Mesenchymal stem cell (in vitro differentiated cells and primary cell): ENCODE data around the gene YJU2.
"Not testable (repeated sequence)": the region's sequence is repeated elsewhere in the genome, so short reads cannot be mapped to it uniquely, and the experiment has no call there.

Experiments used
- DNase-seq: peaks from one replicate; pipeline ENCODE4 v3.0.0-alpha.2; 2013
- H2AFZ ChIP-seq: one replicate; pipeline ENCODE4 v1.6.1; 2013; ENCODE audit warnings: low read depth, mild to moderate bottlenecking, control low read depth, inconsistent platforms, low read length, moderate library complexity
- H2AK5ac ChIP-seq: 2 replicates; pipeline ENCODE4 v1.6.1; 2013; ENCODE audit warnings: low read length, moderate library complexity, mild to moderate bottlenecking, inconsistent platforms; ENCODE audit not compliant: severe bottlenecking
- H2BK120ac ChIP-seq: one replicate; pipeline ENCODE4 v1.6.1; 2013; ENCODE audit warnings: low read depth, mild to moderate bottlenecking, inconsistent platforms, low read length, moderate library complexity
- H2BK12ac ChIP-seq, 2 experiments: one replicate each; pipeline ENCODE4 v1.6.1; 2013; ENCODE audit warnings: inconsistent platforms in 2 of 2, low read length in 2 of 2, mild to moderate bottlenecking in 2 of 2, moderate library complexity in 2 of 2, control low read depth in 1 of 2
- H2BK15ac ChIP-seq: one replicate; pipeline ENCODE4 v1.6.1; 2013; ENCODE audit warnings: mild to moderate bottlenecking, low read depth, inconsistent platforms; ENCODE audit not compliant: poor library complexity, severe bottlenecking
- H2BK5ac ChIP-seq: 2 replicates; pipeline ENCODE4 v1.6.1; 2013; ENCODE audit warnings: low read depth, mild to moderate bottlenecking, low read length, control low read depth, inconsistent platforms; ENCODE audit not compliant: poor library complexity, severe bottlenecking
- H3K14ac ChIP-seq, 2 experiments: one replicate each; pipeline ENCODE4 v1.6.1; 2013; ENCODE audit warnings: inconsistent platforms in 2 of 2, low read length in 2 of 2, control low read depth in 1 of 2, mild to moderate bottlenecking in 1 of 2, moderate library complexity in 1 of 2
- H3K18ac ChIP-seq, 2 experiments: one replicate each; pipeline ENCODE4 v1.6.1; 2013; ENCODE audit warnings: inconsistent platforms in 2 of 2, low read length in 2 of 2, control low read depth in 1 of 2, low read depth in 1 of 2, mild to moderate bottlenecking in 1 of 2
- H3K23ac ChIP-seq, 2 experiments: one replicate each; pipeline ENCODE4 v1.6.1; 2013; ENCODE audit warnings: inconsistent platforms in 2 of 2, low read length in 2 of 2, mild to moderate bottlenecking in 2 of 2, moderate library complexity in 2 of 2, control low read depth in 1 of 2
- H3K27ac ChIP-seq: 2 replicates; pipeline ENCODE4 v1.5.1; 2013; ENCODE audit warnings: mild to moderate bottlenecking, moderate library complexity, low read length, control low read depth, inconsistent platforms; ENCODE audit not compliant: poor library complexity, severe bottlenecking
- H3K27me3 ChIP-seq, 2 experiments: 2 replicates each; pipeline versions ENCODE4 v1.6.1 to v1.7.0; 2013; ENCODE audit warnings: low read length in 2 of 2, mild to moderate bottlenecking in 2 of 2, moderate library complexity in 2 of 2, control low read depth in 1 of 2, inconsistent platforms in 1 of 2; ENCODE audit not compliant: control insufficient read depth in 1 of 2, insufficient read depth in 1 of 2
- H3K36me3 ChIP-seq, 2 experiments: 2 replicates each; pipeline versions ENCODE4 v1.6.1 to v1.7.0; 2013; ENCODE audit warnings: low read length in 2 of 2, control low read depth in 1 of 2, inconsistent platforms in 1 of 2, low read depth in 1 of 2, mild to moderate bottlenecking in 1 of 2; ENCODE audit not compliant: insufficient read depth in 2 of 2, control insufficient read depth in 1 of 2
- H3K4ac ChIP-seq, 2 experiments: one replicate each; pipeline ENCODE4 v1.6.1; 2013; ENCODE audit warnings: inconsistent platforms in 2 of 2, low read length in 2 of 2, mild to moderate bottlenecking in 2 of 2, moderate library complexity in 2 of 2, control low read depth in 1 of 2, low read depth in 1 of 2
- H3K4me1 ChIP-seq: 2 replicates; pipeline ENCODE4 v1.6.1; 2013; ENCODE audit warnings: low read depth, low read length, control low read depth; ENCODE audit not compliant: control insufficient read depth, insufficient read depth
- H3K4me2 ChIP-seq: 2 replicates; pipeline ENCODE4 v1.6.1; 2013; ENCODE audit warnings: low read length, mild to moderate bottlenecking, inconsistent platforms; ENCODE audit not compliant: poor library complexity, severe bottlenecking
- H3K4me3 ChIP-seq, 2 experiments: 2 replicates each; pipeline versions ENCODE4 v1.5.1 to v1.7.0; 2013; ENCODE audit warnings: low read length in 2 of 2, mild to moderate bottlenecking in 2 of 2, control low read depth in 1 of 2, low read depth in 1 of 2; ENCODE audit not compliant: insufficient read depth in 1 of 2
- H3K79me1 ChIP-seq: replicated peaks from 2 replicates; pipeline ENCODE4 v1.6.1; 2013; ENCODE audit warnings: mild to moderate bottlenecking, control low read depth, low read length, inconsistent platforms; ENCODE audit not compliant: poor library complexity, severe bottlenecking
- H3K9ac ChIP-seq: 2 replicates; pipeline ENCODE4 v1.7.0; 2013; ENCODE audit warnings: mild to moderate bottlenecking, low read length, moderate library complexity
- H3K9me3 ChIP-seq: 2 replicates; pipeline ENCODE4 v1.7.0; 2013; ENCODE audit warnings: mild to moderate bottlenecking, low read length; ENCODE audit not compliant: control insufficient read depth
- H4K8ac ChIP-seq: one replicate; pipeline ENCODE4 v1.6.1; 2013; ENCODE audit warnings: inconsistent platforms, mild to moderate bottlenecking, low read length, moderate library complexity
- H4K91ac ChIP-seq: one replicate; pipeline ENCODE4 v1.6.1; 2013; ENCODE audit warnings: mild to moderate bottlenecking, low read length, inconsistent platforms
- WGBS: methylation state at CpG from one replicate; pipeline ENCODE4 v1.1.7; 2013; ENCODE audit warnings: mixed read lengths; 5-methylcytosine and 5-hydroxymethylcytosine counted together

Gene YJU2

DNA sequence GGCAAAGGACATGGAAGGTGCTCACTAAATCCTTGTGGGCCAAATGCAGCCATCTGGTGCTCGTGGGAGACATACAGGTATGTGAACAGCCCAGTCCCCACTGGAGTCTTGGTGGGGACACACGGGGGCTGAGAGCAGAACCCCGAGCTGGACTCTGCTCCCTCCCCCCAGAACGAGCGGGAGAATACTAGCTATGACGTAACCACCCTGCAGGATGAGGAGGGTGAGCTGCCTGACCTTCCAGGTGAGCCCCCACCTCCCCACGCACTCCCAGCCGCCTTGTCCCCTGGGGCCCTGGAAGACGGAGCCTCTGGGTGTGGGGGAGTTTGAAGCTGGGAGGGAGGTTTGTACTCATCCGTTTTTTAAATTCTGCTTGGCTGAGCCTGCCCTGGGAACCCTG, 31.1 kb upstream of the YJU2 start:
- Histone ChIP-seq H3K4ac (no peak overlapping the region), H2BK5ac (no peak overlapping the region)
- WGBS = 80% methylated on average over 4 of the region's 10 CpGs

DNA sequence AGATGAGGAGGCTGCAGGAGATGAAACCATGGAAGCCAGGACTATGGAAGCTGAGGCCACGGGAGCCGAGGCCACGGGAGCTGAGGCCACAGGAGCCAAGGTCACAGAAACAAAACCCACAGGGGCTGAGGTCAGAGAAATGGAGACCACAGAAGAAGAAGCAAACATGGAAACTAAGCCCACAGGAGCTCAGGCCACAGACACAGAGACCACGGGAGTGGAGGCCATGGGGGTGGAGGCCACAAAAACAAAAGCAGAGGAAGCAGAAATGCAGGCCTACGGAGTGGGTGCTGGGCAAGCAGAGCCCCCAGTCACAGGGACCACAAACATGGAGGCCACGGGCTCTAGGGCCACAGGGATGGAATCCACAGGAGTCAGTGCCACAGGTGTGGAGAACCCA, 30.0 kb upstream of the YJU2 start:
- no peak overlapping the region for H3K27ac ChIP-seq
- H2AFZ ChIP-seq = no peak overlapping the region
- H3K4me3 ChIP-seq = no peak overlapping the region
- DNase-seq = no peak
- no peak overlapping the region for H3K4me2 ChIP-seq
- H3K18ac ChIP-seq = no peak overlapping the region
- peaks cover 0 to 26% of the 10 kb centered on the region in 2 experiments for H3K27me3 ChIP-seq
- 81% methylated on average over 6 of the region's 6 CpGs for WGBS
- H3K23ac ChIP-seq = no peak overlapping the region
- H3K14ac ChIP-seq = no peak overlapping the region
- no peak overlapping the region for H2BK120ac ChIP-seq
- H2AK5ac ChIP-seq = no peak overlapping the region
- H3K4me1 ChIP-seq = peaks cover 17% of the 10 kb centered on the region
- H3K79me1 ChIP-seq = no peaks in the 10 kb centered on the region
- no peak overlapping the region for H3K4ac ChIP-seq
- no peak overlapping the region for H4K91ac ChIP-seq
- H2BK15ac ChIP-seq = no peak overlapping the region
- H2BK5ac ChIP-seq = no peak overlapping the region
- no peaks in the 10 kb centered on the region for H3K9me3 ChIP-seq
- no peak overlapping the region for H2BK12ac ChIP-seq
- H4K8ac ChIP-seq = no peak overlapping the region
- no peak overlapping the region for H3K9ac ChIP-seq
- no peaks in the 10 kb centered on the region for H3K36me3 ChIP-seq

More for the DNA sequence above, 31.1 kb upstream of the YJU2 start:
- H4K8ac ChIP-seq = no peak overlapping the region
- H3K9me3 ChIP-seq = no peaks in the 10 kb centered on the region
- H2AK5ac ChIP-seq = no peak overlapping the region
- H3K14ac ChIP-seq = no peak overlapping the region
- no peak overlapping the region for H3K4me3 ChIP-seq
- no peaks in the 10 kb centered on the region for H3K36me3 ChIP-seq
- no peak overlapping the region for H2AFZ ChIP-seq
- H3K4me2 ChIP-seq = no peak overlapping the region
- no peak overlapping the region for H3K27ac ChIP-seq
- H3K9ac ChIP-seq = no peak overlapping the region
- H2BK12ac ChIP-seq = no peak overlapping the region
- H3K4me1 ChIP-seq = peaks cover 15% of the 10 kb centered on the region
- H4K91ac ChIP-seq = no peak overlapping the region
- DNase-seq = no peak
- no peak overlapping the region for H3K18ac ChIP-seq
- no peak overlapping the region for H3K23ac ChIP-seq
- H3K79me1 ChIP-seq = no peaks in the 10 kb centered on the region
- no peak overlapping the region for H2BK120ac ChIP-seq
- H3K27me3 ChIP-seq = peaks cover 0 to 21% of the 10 kb centered on the region in 2 experiments
- no peak overlapping the region for H2BK15ac ChIP-seq

DNA sequence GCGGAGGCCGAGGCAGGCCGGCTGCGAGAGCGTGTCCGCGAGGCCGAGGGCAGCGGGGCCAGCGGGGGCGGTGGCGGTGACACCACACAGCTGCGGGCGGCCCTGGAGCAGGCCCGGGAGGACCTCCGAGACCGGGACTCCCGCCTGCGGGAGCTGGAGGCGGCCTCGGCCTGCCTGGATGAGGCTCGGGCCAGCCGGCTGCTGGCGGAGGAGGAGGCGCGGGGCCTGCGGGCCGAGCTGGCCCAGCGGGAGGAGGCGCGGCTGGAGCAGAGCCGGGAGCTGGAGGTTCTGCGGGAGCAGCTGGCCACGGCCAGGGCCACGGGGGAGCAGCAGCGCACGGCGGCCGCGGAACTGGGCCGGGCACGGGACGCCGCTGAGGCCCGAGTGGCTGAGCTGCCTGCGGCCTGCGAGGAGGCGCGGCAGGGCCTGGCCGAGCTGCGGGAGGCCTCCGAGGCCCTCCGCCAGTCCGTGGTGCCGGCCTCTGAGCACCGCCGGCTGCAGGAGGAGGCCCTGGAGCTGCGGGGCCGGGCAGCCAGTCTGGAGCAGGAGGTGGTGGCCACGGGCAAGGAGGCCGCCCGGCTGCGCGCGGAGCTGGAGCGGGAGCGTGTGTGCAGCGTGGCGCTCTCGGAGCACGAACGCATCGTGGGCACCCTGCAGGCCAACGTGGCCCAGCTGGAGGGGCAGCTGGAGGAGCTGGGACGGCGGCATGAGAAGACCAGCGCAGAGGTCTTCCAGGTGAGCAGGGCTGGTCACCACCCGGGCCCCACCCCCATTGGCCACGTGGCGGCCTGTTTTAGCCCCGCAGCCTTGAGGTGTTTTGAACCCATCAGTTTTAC, 29.2 kb upstream of the YJU2 start:
- H2BK15ac ChIP-seq = no peak overlapping the region

DNA sequence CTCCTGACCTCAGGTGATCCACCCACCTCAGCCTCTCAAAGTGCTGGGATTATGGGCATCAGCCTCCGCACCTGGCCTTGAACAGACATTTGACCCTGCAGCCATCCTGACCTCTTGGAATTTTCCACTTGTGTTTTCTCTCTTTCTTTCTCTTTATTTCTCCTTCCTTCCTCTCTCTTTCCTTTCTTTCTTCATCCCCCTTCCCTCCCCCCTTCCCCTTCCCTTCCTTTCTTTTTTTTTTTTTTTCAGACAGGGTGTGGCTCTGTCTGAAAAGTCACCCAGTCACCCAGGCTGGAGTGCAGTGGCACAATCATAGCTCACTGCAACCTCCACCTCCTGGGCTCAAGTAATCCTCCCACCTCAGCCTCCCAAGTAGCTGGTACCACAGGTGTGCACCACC, 28.4 kb upstream of the YJU2 start:
- not testable (repeated sequence) for H3K9me3 ChIP-seq
- WGBS = 96% methylated on average over 1 of the region's 1 CpG

More for the DNA sequence above, 29.2 kb upstream of the YJU2 start:
- peaks cover 0 to 19% of the 10 kb centered on the region in 2 experiments for H3K27me3 ChIP-seq
- H2BK12ac ChIP-seq = no peak overlapping the region
- no peak overlapping the region for H3K27ac ChIP-seq
- H2AFZ ChIP-seq = no peak overlapping the region
- H3K4me2 ChIP-seq = no peak overlapping the region
- H3K14ac ChIP-seq = no peak overlapping the region
- H3K23ac ChIP-seq = no peak overlapping the region
- H3K4me3 ChIP-seq = no peak overlapping the region
- no peak overlapping the region for H2BK120ac ChIP-seq
- H3K9ac ChIP-seq = no peak overlapping the region
- no peaks in the 10 kb centered on the region for H3K79me1 ChIP-seq
- H2BK5ac ChIP-seq = no peak overlapping the region
- H2AK5ac ChIP-seq = no peak overlapping the region
- H3K18ac ChIP-seq = no peak overlapping the region
- peaks cover 14% of the 10 kb centered on the region for H3K4me1 ChIP-seq
- 96% methylated on average over 74 of the region's 81 CpGs for WGBS
- DNase-seq = no peak
- no peak overlapping the region for H4K8ac ChIP-seq
- H4K91ac ChIP-seq = no peak overlapping the region
- no peaks in the 10 kb centered on the region for H3K9me3 ChIP-seq
- no peak overlapping the region for H3K4ac ChIP-seq
- no peaks in the 10 kb centered on the region for H3K36me3 ChIP-seq

More for the DNA sequence above, 28.4 kb upstream of the YJU2 start:
- H3K4ac ChIP-seq, H3K4me3 ChIP-seq, H3K18ac ChIP-seq, H3K9ac ChIP-seq, H2BK120ac ChIP-seq, H3K14ac ChIP-seq, H2AFZ ChIP-seq, H2AK5ac ChIP-seq, H3K36me3 ChIP-seq, H2BK12ac ChIP-seq, DNase-seq, H2BK15ac ChIP-seq, H3K23ac ChIP-seq, H3K4me2 ChIP-seq, H2BK5ac ChIP-seq, H3K79me1 ChIP-seq, H4K91ac ChIP-seq, H4K8ac ChIP-seq, H3K27ac ChIP-seq: not testable (repeated sequence)
- Histone ChIP-seq H3K4me1 (peaks cover 14% of the 10 kb centered on the region), H3K27me3 (peaks cover 0 to 13% of the 10 kb centered on the region in 2 experiments)
